Panc1 (cell line): ENCODE measurements around the gene RPL14. TPM values are rescaled to one million over a fixed set of nuclear protein-coding genes. Genes with fewer than 3 reads are reported as not detected.

Source experiments
- ATAC-seq: fragments of 200-7000 bp; cut with Tn5 transposase; 2 replicates; pipeline ENCODE4 v1.9.1; 2020; ENCODE audit warnings: mild to moderate bottlenecking, moderate library complexity
- BruUV-seq: library from RNA; stranded (reverse); fragments of 400-500 nt; replicated peaks from 2 replicates; lab custom pipeline; 2021; lab: Mats Ljungman, UMichigan
- CTCF ChIA-PET: fragments of 300-600 bp; sonication (Branson Sonifier 250); formaldehyde crosslinking; loops from one replicate; lab custom pipeline; 2022; ENCODE audit warnings: antibody characterized with exemption; lab: Charles Lee
- POLR2A ChIA-PET: fragments of 300-600 bp; sonication (Branson Sonifier 250); formaldehyde crosslinking; loops from one replicate; lab custom pipeline; 2022; ENCODE audit warnings: antibody characterized with exemption; lab: Charles Lee
- DNase-seq: peaks from one replicate; pipeline ENCODE4 v3.0.0-alpha.2; 2010; ENCODE audit warnings: low read depth, low spot score
- H3K27ac ChIP-seq: 2 replicates; pipeline ENCODE4 v1.5.1; 2011; ENCODE audit warnings: mild to moderate bottlenecking, low read length, inconsistent platforms
- H3K27me3 ChIP-seq: fragments of 200-500 bp; sonication (Bioruptor generic); 2 replicates; pipeline ENCODE4 v1.6.0; 2014; ENCODE audit warnings: low read length, inconsistent platforms; ENCODE audit not compliant: control insufficient read depth, insufficient read depth
- H3K36me3 ChIP-seq: fragments of 200-500 bp; sonication (Bioruptor generic); 2 replicates; pipeline ENCODE4 v1.5.1; 2014; ENCODE audit warnings: inconsistent platforms, mild to moderate bottlenecking, low read length, moderate library complexity; ENCODE audit not compliant: control insufficient read depth, insufficient read depth
- H3K4me1 ChIP-seq: 2 replicates; pipeline ENCODE4 v1.5.1; 2011; ENCODE audit warnings: inconsistent platforms, mild to moderate bottlenecking, low read length, moderate library complexity; ENCODE audit not compliant: control insufficient read depth, insufficient read depth
- H3K4me3 ChIP-seq, 2 experiments: 2 replicates each; pipeline ENCODE4 v1.5.1; 2011 to 2012; ENCODE audit warnings: low read depth in 2 of 2, low read length in 2 of 2, mild to moderate bottlenecking in 2 of 2, inconsistent platforms in 1 of 2, moderate library complexity in 1 of 2
- H3K9me3 ChIP-seq: fragments of 200-500 bp; sonication (Bioruptor generic); 2 replicates; pipeline ENCODE4 v1.5.1; 2014; ENCODE audit warnings: low read depth, mild to moderate bottlenecking, inconsistent platforms, low read length, moderate library complexity; ENCODE audit not compliant: control insufficient read depth, insufficient read depth
- POLR2AphosphoS5 ChIP-seq: IDR thresholded peaks from 2 replicates; pipeline ENCODE4 v1.6.1; 2012; ENCODE audit warnings: mild to moderate bottlenecking, low read depth, low read length, moderate library complexity
- REST ChIP-seq, 2 experiments: IDR thresholded peaks; 2 replicates each; pipeline ENCODE4 v1.6.1; 2011 to 2012; ENCODE audit warnings: low read depth in 2 of 2, control low read depth in 1 of 2, low read length in 1 of 2, mild to moderate bottlenecking in 1 of 2, moderate library complexity in 1 of 2; ENCODE audit not compliant: insufficient read depth in 1 of 2
- SIN3A ChIP-seq: IDR thresholded peaks from 2 replicates; pipeline ENCODE4 v1.6.1; 2012; ENCODE audit warnings: low read depth, mild to moderate bottlenecking, low read length, moderate library complexity, borderline replicate concordance; ENCODE audit not compliant: insufficient read depth
- TCF7L2 ChIP-seq: IDR thresholded peaks from 2 replicates; pipeline ENCODE4 v1.6.1; 2011; ENCODE audit warnings: mild to moderate bottlenecking, low read depth, low read length, inconsistent platforms
- in situ Hi-C: cut with HindIII; loops from 2 replicates; pipeline ENCODE4 v1.10.0; 2016; ENCODE audit warnings: low sequenced_read_pairs, low pct_unique_long_range_greater_than_20kb
- intact Hi-C: fragments of 100-400 bp; cut with micrococcal nuclease; formaldehyde crosslinking; loops from one replicate; pipeline ENCODE4 v1.10.0; 2022; ENCODE audit not compliant: unreplicated experiment
- total RNA-seq: library from RNA; stranded (reverse); gene quantifications from one replicate; pipeline ENCODE4 v1.2.1, GENCODE V29; 2021; ENCODE audit not compliant: unreplicated experiment
- TF ChIP-seq, protein P1 (sequence below): fragments of 450-650 bp; IDR thresholded peaks from 2 replicates; pipeline ENCODE4 v1.5.1; 2017; ENCODE audit warnings: mild to moderate bottlenecking

The RPL14 gene
- total RNA-seq, 1 experiment from 2014 or later: 1,134 TPM

DNA sequence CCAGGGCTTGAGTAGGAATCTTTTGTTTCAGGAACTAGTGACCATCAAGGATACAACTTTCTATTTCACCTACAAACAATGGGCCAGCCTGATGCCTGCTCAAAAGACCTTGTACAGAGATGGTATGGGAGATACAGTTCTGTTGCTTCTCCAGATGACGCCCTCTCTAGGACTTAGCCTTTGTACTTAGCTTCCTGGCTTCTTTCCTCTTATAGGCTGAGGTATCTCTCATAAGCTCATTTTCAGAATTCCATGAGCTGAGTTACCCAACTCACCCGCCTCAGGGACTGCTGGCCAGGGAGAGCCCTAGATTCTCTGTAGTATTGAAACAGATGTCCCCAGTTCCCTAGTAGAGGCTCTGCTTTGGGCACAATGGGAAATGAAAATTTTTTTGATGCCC is 40.1 kb downstream of the RPL14 start:
- Histone ChIP-seq H3K9me3 (no peaks in the 10 kb centered on the region), H3K36me3 (no peaks in the 10 kb centered on the region), H3K4me3 (no peak overlapping the region), H3K27ac (no peak overlapping the region), H3K27me3 (no peaks in the 10 kb centered on the region; the same call in 1 of the 2 replicates), H3K4me1 (no peaks in the 10 kb centered on the region)
- TF ChIP-seq TCF7L2 (no peak), SIN3A (no peak), REST (IDR thresholded peaks at IDR 0.05; ENCODE audit: insufficient read depth in 1 of 2, low read depth in 2 of 2, low read length in 1 of 2) (no peak), POLR2AphosphoS5 (no peak)
- TF ChIP-seq, protein P1, sequence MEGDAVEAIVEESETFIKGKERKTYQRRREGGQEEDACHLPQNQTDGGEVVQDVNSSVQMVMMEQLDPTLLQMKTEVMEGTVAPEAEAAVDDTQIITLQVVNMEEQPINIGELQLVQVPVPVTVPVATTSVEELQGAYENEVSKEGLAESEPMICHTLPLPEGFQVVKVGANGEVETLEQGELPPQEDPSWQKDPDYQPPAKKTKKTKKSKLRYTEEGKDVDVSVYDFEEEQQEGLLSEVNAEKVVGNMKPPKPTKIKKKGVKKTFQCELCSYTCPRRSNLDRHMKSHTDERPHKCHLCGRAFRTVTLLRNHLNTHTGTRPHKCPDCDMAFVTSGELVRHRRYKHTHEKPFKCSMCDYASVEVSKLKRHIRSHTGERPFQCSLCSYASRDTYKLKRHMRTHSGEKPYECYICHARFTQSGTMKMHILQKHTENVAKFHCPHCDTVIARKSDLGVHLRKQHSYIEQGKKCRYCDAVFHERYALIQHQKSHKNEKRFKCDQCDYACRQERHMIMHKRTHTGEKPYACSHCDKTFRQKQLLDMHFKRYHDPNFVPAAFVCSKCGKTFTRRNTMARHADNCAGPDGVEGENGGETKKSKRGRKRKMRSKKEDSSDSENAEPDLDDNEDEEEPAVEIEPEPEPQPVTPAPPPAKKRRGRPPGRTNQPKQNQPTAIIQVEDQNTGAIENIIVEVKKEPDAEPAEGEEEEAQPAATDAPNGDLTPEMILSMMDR: no peak
- ChIA-PET POLR2A (no interaction called here), CTCF (no interaction called here)
- DNase-seq (no peak), ATAC-seq (no peak)
- in situ Hi-C loops: no loop called here
- intact Hi-C loops: no loop called here
- BruUV-seq: no TSS peak

DNA sequence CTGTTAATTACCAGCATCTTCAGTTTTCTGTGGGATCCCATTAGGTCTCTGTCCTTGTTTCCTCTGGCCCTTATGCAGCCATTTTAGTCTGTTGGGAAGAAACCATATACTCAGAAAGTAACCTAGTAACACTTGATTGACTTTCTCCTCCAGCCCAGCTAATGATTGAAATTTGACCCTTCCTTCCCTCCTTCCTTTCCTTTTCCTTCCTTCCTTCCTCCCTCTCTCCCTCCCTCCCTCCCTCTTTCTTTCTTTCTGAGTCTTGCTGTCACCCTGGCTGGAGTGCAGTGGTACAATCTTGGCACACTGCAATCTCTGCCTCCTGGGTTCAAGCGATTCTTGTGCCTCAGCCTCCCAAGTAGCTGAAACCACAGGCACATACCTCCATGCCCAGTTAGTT is 42.8 kb downstream of the RPL14 start:
- ChIA-PET CTCF (no interaction called here), POLR2A (no interaction called here)
- no peaks in the 10 kb centered on the region for H3K27me3 ChIP-seq
- TF ChIP-seq POLR2AphosphoS5 (no peak), TCF7L2 (no peak), REST (IDR thresholded peaks at IDR 0.05; ENCODE audit: insufficient read depth in 1 of 2, low read depth in 2 of 2, low read length in 1 of 2) (no peak), SIN3A (no peak)
- TF ChIP-seq, protein P1: no peak
- no peak for ATAC-seq
- BruUV-seq: no TSS peak
- no peaks in the 10 kb centered on the region for H3K9me3 ChIP-seq
- DNase-seq: no peak
- in situ Hi-C loops (no loop called here), intact Hi-C loops (no loop called here)
- no peak overlapping the region for H3K27ac ChIP-seq
- no peaks in the 10 kb centered on the region for H3K36me3 ChIP-seq
- no peaks in the 10 kb centered on the region for H3K4me1 ChIP-seq
- no peak overlapping the region for H3K4me3 ChIP-seq
